HEK293T (cell line): ENCODE results near the gene CPXM1.

ENCODE experiments used
- ELF4 ChIP-seq: fragments of 450-650 bp; IDR thresholded peaks from 2 replicates; pipeline ENCODE4 v1.6.1; 2017; ENCODE audit warnings: antibody characterized with exemption
- FOXM1 ChIP-seq: fragments of 450-650 bp; IDR thresholded peaks from 2 replicates; pipeline ENCODE4 v1.6.1; 2017; ENCODE audit warnings: mild to moderate bottlenecking, borderline replicate concordance
- SP1 ChIP-seq: fragments of 450-650 bp; IDR thresholded peaks from 2 replicates; pipeline ENCODE4 v1.6.1; 2017
- SUZ12 ChIP-seq: fragments of 450-650 bp; IDR thresholded peaks from 2 replicates; pipeline ENCODE4 v1.6.1; 2016; ENCODE audit warnings: mild to moderate bottlenecking
- TF ChIP-seq, protein P1 (sequence below): fragments of 450-650 bp; IDR thresholded peaks from 2 replicates; pipeline ENCODE4 v1.6.1; 2016

DNA sequence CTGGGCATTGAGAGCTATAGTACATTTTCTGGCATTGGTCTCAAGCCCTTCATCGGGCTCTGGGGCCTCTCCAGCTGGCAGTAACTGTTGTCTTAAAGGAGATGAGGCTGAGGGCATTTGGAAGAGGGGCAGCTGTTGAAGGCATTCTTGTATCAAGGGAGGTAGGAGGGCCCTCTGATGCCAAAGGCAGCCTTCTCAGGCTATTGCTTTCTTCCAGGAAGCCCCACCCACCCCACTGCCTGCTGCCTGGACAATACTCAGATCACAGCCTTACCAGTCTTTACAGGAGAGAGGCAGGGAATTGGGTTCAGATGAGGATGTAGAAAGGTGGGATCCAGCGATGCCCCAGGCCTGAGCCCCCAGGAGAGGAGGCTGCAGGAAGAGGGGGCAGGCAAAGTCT lies 46.0 kb downstream of the CPXM1 start:
- TF ChIP-seq, protein P1, sequence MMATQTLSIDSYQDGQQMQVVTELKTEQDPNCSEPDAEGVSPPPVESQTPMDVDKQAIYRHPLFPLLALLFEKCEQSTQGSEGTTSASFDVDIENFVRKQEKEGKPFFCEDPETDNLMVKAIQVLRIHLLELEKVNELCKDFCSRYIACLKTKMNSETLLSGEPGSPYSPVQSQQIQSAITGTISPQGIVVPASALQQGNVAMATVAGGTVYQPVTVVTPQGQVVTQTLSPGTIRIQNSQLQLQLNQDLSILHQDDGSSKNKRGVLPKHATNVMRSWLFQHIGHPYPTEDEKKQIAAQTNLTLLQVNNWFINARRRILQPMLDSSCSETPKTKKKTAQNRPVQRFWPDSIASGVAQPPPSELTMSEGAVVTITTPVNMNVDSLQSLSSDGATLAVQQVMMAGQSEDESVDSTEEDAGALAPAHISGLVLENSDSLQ, result no peak
- TF ChIP-seq SUZ12 (no peak), FOXM1 (no peak), SP1 (no peak), ELF4 (no peak)
